Measurements from ENCODE around the gene HS1BP3. TPM values are rescaled to one million over a fixed set of nuclear protein-coding genes. Genes with fewer than 3 reads are reported as not detected.

The HS1BP3 gene
- total RNA-seq, 3 donors from 2014 or later = 19.0 to 31.8 (median 25.9) TPM

GRCh38 chr2:20648831-20649230 lies 2.1 kb downstream of the HS1BP3 start:
- intact Hi-C loops (cut with DNase I; ENCODE audit: low total_unique reads) = no loop called here

GRCh38 chr2:20648206-20648605 lies 2.7 kb downstream of the HS1BP3 start:
- H3K4me1 ChIP-seq = peaks cover 4 to 7% of the 10 kb centered on the region in 2 donors

More at GRCh38 chr2:20648831-20649230, 2.1 kb downstream of the HS1BP3 start:
- Histone ChIP-seq H3K4me3 (no peak overlapping the region), H3K27ac (no peak overlapping the region), H3K4me1 (peaks cover 4 to 7% of the 10 kb centered on the region in 2 donors), H3K36me3 (no peaks in the 10 kb centered on the region), H3K27me3 (no peaks in the 10 kb centered on the region), H3K9me3 (no peaks in the 10 kb centered on the region)
- no peak for DNase-seq (ENCODE audit: low spot score in 2 of 2)
- TF ChIP-seq POLR2A (IDR thresholded peaks at IDR 0.05) = no peak
- no peak for TF ChIP-seq POLR2AphosphoS5 (IDR thresholded peaks at IDR 0.05)
- TF ChIP-seq, protein P1, sequence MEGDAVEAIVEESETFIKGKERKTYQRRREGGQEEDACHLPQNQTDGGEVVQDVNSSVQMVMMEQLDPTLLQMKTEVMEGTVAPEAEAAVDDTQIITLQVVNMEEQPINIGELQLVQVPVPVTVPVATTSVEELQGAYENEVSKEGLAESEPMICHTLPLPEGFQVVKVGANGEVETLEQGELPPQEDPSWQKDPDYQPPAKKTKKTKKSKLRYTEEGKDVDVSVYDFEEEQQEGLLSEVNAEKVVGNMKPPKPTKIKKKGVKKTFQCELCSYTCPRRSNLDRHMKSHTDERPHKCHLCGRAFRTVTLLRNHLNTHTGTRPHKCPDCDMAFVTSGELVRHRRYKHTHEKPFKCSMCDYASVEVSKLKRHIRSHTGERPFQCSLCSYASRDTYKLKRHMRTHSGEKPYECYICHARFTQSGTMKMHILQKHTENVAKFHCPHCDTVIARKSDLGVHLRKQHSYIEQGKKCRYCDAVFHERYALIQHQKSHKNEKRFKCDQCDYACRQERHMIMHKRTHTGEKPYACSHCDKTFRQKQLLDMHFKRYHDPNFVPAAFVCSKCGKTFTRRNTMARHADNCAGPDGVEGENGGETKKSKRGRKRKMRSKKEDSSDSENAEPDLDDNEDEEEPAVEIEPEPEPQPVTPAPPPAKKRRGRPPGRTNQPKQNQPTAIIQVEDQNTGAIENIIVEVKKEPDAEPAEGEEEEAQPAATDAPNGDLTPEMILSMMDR (IDR thresholded peaks at IDR 0.05) = no peak

GRCh38 chr2:20647738-20648137 lies 3.2 kb downstream of the HS1BP3 start:
- TF ChIP-seq, protein P1 (IDR thresholded peaks at IDR 0.05) = no peak
- no peak overlapping the region for H3K4me3 ChIP-seq
- no peak for DNase-seq (ENCODE audit: low spot score in 2 of 2)
- H3K27ac ChIP-seq = no peak overlapping the region
- H3K4me1 ChIP-seq = peaks cover 4 to 7% of the 10 kb centered on the region in 2 donors
- H3K27me3 ChIP-seq = no peaks in the 10 kb centered on the region
- H3K9me3 ChIP-seq = no peaks in the 10 kb centered on the region
- no peaks in the 10 kb centered on the region for H3K36me3 ChIP-seq
- intact Hi-C loops (cut with DNase I; ENCODE audit: low total_unique reads) = no loop called here

More at GRCh38 chr2:20648206-20648605, 2.7 kb downstream of the HS1BP3 start:
- no peaks in the 10 kb centered on the region for H3K9me3 ChIP-seq
- H3K27ac ChIP-seq = no peak overlapping the region
- no peaks in the 10 kb centered on the region for H3K27me3 ChIP-seq
- no peak overlapping the region for H3K4me3 ChIP-seq
- intact Hi-C loops (cut with DNase I; ENCODE audit: low total_unique reads) = no loop called here
- no peaks in the 10 kb centered on the region for H3K36me3 ChIP-seq
- DNase-seq (ENCODE audit: low spot score in 2 of 2) = no peak
- TF ChIP-seq, protein P1 (IDR thresholded peaks at IDR 0.05) = no peak
- TF ChIP-seq POLR2AphosphoS5 (IDR thresholded peaks at IDR 0.05) (no peak), POLR2A (IDR thresholded peaks at IDR 0.05) (no peak)

GRCh38 chr2:20647211-20647610 lies 3.7 kb downstream of the HS1BP3 start:
- H3K27me3 ChIP-seq = no peaks in the 10 kb centered on the region
- no peaks in the 10 kb centered on the region for H3K36me3 ChIP-seq
- H3K4me1 ChIP-seq = peaks cover 4 to 7% of the 10 kb centered on the region in 2 donors
- H3K9me3 ChIP-seq = no peaks in the 10 kb centered on the region
- H3K4me3 ChIP-seq = no peak overlapping the region
- intact Hi-C loops (cut with DNase I; ENCODE audit: low total_unique reads) = no loop called here
- TF ChIP-seq, protein P1 (IDR thresholded peaks at IDR 0.05) = no peak
- TF ChIP-seq POLR2A (IDR thresholded peaks at IDR 0.05) = no peak
- no peak for TF ChIP-seq POLR2AphosphoS5 (IDR thresholded peaks at IDR 0.05)
- no peak for DNase-seq (ENCODE audit: low spot score in 2 of 2)
- no peak overlapping the region for H3K27ac ChIP-seq

- intact Hi-C loops (cut with DNase I; ENCODE audit: low total_unique reads) = no loop called here
- Histone ChIP-seq H3K27me3 (no peaks in the 10 kb centered on the region), H3K9me3 (no peaks in the 10 kb centered on the region), H3K4me3 (no peak overlapping the region), H3K4me1 (peaks cover 4 to 7% of the 10 kb centered on the region in 2 donors), H3K27ac (no peak overlapping the region), H3K36me3 (no peaks in the 10 kb centered on the region)
- DNase-seq (ENCODE audit: low spot score in 2 of 2) = no peak
- TF ChIP-seq POLR2A (IDR thresholded peaks at IDR 0.05) = no peak
- TF ChIP-seq, protein P1 (IDR thresholded peaks at IDR 0.05) = no peak
- no peak for TF ChIP-seq POLR2AphosphoS5 (IDR thresholded peaks at IDR 0.05)
These were observed 4.5 kb downstream of the HS1BP3 start for GRCh38 chr2:20646446-20646845.
